H7 (cell line): ENCODE measurements around the gene SIGLEC14. TPM values are rescaled to one million over a fixed set of nuclear protein-coding genes. Genes with fewer than 3 reads are reported as not detected.
"Not testable (repeated sequence)": the region's sequence is repeated elsewhere in the genome, so short reads cannot be mapped to it uniquely, and the experiment has no call there.

ENCODE experiments used
- DNase-seq: peaks from one replicate; pipeline ENCODE4 v3.0.0; 2012
- H3K27me3 ChIP-seq: 2 replicates; pipeline ENCODE4 v1.6.0; 2011; ENCODE audit warnings: mild to moderate bottlenecking, low read length; ENCODE audit not compliant: control insufficient read depth, insufficient read depth
- H3K36me3 ChIP-seq: replicated peaks from 2 replicates; pipeline ENCODE4 v1.5.1; 2011; ENCODE audit warnings: low read length; ENCODE audit not compliant: control insufficient read depth, insufficient read depth
- H3K4me3 ChIP-seq: 2 replicates; pipeline ENCODE4 v1.5.1; 2011; ENCODE audit warnings: low read depth, mild to moderate bottlenecking, control low read depth, low read length, moderate library complexity; ENCODE audit not compliant: insufficient read depth
- total RNA-seq: library from RNA; depleted of rRNA; stranded (reverse); fragments of >200 nt; shearing (Covaris generic); gene quantifications from 2 replicates; pipeline ENCODE4 v1.2.3, GENCODE V29; 2014

The SIGLEC14 gene
- total RNA-seq, 1 experiment from 2014 or later, result not detected

GRCh38 chr19:51651216-51651846 is 4.7 kb upstream of the SIGLEC14 start:
- no peaks in the 10 kb centered on the region for H3K27me3 ChIP-seq
- no peak for DNase-seq
- H3K36me3 ChIP-seq, result no peaks in the 10 kb centered on the region
- H3K4me3 ChIP-seq, result no peak overlapping the region

GRCh38 chr19:51647318-51647717 is 693 bp upstream of the SIGLEC14 start:
- Histone ChIP-seq H3K4me3 (no peak overlapping the region), H3K27me3 (no peaks in the 10 kb centered on the region; the same call in 1 of the 2 replicates), H3K36me3 (no peaks in the 10 kb centered on the region)
- no peak for DNase-seq

DNA sequence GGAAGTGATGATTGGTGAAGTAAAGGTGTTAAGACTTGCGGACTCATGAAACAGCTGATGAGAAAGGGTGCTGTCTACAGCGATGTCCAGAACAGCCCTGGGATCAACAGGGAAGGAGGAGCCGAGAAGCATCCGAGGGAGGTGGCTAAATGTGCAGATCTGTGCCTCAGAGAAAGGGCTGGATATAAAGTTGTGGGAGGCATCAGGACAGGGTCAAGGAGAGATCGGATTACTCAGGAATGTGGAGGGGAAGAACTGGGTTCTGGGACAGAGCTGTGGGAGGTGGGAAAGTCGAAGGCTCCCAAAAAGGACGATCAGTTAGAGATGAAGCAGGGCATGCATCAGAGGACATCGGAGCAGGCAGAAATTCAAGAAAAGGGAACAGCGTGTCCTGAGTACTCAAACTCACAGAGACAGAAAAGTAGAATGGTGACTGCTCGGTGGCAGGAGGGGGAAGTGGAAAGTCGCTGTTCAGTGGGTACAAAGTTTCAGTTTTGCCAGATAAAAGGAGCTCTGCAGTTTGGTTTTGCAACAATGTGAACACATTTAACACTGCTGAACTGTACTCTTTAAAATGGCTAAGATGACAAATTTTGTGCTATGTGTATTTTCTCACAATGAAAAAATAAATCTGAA is 1.9 kb downstream of the SIGLEC14 start:
- DNase-seq, result no peak
- Histone ChIP-seq H3K27me3 (no peaks in the 10 kb centered on the region; the same call in 1 of the 2 replicates), H3K4me3 (no peak overlapping the region), H3K36me3 (no peaks in the 10 kb centered on the region)

GRCh38 chr19:51641648-51642047 is 5.0 kb downstream of the SIGLEC14 start:
- Histone ChIP-seq H3K27me3 (no peaks in the 10 kb centered on the region; the same call in 1 of the 2 replicates), H3K4me3 (no peak overlapping the region), H3K36me3 (no peaks in the 10 kb centered on the region)
- DNase-seq, result no peak

- no peaks in the 10 kb centered on the region; the same call in 1 of the 2 replicates for H3K27me3 ChIP-seq
- no peak overlapping the region for H3K4me3 ChIP-seq
- H3K36me3 ChIP-seq, result no peaks in the 10 kb centered on the region
- DNase-seq, result no peak
These were observed 6.2 kb downstream of the SIGLEC14 start for GRCh38 chr19:51640386-51640785.

GRCh38 chr19:51639916-51640315 is 6.7 kb downstream of the SIGLEC14 start:
- H3K27me3 ChIP-seq, result no peaks in the 10 kb centered on the region
- no peak for DNase-seq
- no peak overlapping the region for H3K4me3 ChIP-seq
- H3K36me3 ChIP-seq, result no peaks in the 10 kb centered on the region

- H3K4me3 ChIP-seq, result no peak overlapping the region
- no peaks in the 10 kb centered on the region for H3K36me3 ChIP-seq
- no peaks in the 10 kb centered on the region for H3K27me3 ChIP-seq
- peak; percentile 64 for DNase-seq
These were observed 9.2 kb downstream of the SIGLEC14 start for GRCh38 chr19:51637362-51637978.

DNA sequence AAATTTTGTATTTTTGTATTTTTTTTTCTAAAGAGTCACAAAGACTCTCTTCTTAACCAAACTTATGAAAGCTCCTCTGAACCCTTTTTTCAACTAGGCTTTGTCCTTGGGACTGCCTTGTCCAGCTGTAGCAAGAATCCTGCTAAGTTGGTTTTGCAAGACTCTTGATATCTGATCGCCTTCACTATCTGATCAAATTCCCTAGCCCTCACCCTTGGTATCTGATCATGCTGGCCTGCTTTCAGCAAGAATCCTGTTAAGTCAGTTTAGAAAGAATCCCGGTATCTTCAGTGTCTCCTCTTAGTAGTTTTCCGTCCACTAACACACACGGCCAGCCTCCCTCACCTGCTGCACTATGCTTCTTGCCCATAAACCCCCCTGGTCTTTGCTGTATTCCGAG is 14.5 kb downstream of the SIGLEC14 start:
- Histone ChIP-seq H3K27me3 (no peaks in the 10 kb centered on the region), H3K4me3 (no peak overlapping the region), H3K36me3 (no peaks in the 10 kb centered on the region)
- DNase-seq, result no peak

GRCh38 chr19:51630315-51630714 is 16.3 kb downstream of the SIGLEC14 start, which contains the start of gene SIGLEC5:
Gene SIGLEC5 (minus strand): TSS chr19:51630401. CDS start chr19:51630335, 66 bp downstream.
- not testable (repeated sequence) for H3K27me3 ChIP-seq, H3K4me3 ChIP-seq, H3K36me3 ChIP-seq, DNase-seq

GRCh38 chr19:51628153-51628939 is 18.3 kb downstream of the SIGLEC14 start:
- no peak overlapping the region for H3K4me3 ChIP-seq

DNA sequence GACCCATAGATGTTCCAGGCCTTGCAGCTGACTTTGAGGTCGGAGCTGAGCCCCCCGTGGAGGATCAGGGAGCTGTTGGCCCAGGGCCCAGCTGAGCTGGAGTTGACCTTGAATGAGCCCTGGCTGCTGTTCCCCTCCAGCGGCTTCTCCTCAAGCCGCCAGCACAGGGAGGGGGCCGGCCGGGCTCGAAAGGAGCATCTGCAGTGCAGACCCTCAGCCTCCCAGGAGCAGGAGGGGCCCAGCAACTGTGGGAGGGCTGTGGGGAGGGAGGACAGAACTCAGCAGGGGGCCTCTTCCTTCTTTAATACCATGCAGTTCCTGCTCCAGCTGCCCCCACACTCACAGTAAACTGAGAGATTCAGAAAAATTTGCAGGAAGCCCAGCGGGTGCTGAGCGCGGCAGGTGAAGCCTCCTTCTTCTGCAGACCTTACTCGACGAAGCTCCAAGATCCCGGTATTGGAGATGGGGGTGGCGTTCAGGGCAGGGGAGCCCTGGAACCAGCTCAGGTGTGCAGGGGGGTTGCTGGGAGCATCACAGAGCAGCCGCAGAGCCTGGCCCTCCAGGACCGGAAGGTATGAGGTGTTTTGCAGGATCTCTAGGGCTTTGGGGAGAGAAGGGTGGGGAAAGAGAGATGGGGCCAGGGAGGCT is 19.0 kb downstream of the SIGLEC14 start:
- DNase-seq, result no peak
- Histone ChIP-seq H3K4me3 (no peak overlapping the region), H3K27me3 (no peaks in the 10 kb centered on the region), H3K36me3 (no peaks in the 10 kb centered on the region)

More at GRCh38 chr19:51628153-51628939, 18.3 kb downstream of the SIGLEC14 start:
- Histone ChIP-seq H3K36me3 (no peaks in the 10 kb centered on the region), H3K27me3 (no peaks in the 10 kb centered on the region)
- no peak for DNase-seq

DNA sequence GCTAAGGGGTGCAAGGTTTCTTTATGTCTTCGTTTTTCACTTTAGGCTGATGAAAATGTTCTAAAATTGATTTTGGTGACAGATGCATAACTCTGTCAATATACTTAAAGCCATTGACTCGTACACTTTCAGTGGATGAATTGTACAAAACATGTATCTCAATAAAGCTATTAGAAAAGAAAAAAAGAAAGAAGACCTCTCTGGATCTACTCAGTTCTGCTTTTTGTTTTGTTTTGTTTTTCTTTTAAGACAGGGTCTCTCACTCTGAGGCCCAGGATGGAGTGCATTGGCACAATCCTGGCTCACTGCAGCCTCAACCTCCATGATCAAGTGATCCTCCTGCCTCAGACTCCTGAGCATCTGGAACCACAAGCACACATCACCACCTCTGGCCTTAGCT is 19.9 kb downstream of the SIGLEC14 start:
- H3K4me3 ChIP-seq, result no peak overlapping the region
- no peak for DNase-seq
- no peaks in the 10 kb centered on the region for H3K36me3 ChIP-seq
- no peaks in the 10 kb centered on the region for H3K27me3 ChIP-seq

DNA sequence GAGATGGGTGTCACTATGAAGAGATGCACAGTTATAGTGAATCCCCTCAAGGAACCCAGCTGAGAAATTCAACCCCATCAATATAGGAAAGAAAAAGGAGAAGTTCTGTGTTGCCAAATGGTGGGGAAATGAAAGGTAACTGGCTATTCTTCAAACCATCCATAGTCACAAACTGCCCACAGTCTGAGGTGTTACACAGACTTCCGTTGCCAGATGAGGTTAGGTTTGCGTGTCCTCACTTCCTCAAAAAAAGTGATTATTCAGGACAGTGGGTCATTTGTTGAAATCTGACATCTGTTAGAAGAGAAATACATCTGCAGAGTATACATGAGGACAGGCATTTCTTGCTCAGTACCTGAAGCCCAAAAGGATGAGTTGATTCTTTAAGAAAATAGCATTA is 25.4 kb downstream of the SIGLEC14 start:
- DNase-seq, result no peak
- Histone ChIP-seq H3K4me3 (no peak overlapping the region), H3K27me3 (no peaks in the 10 kb centered on the region), H3K36me3 (no peaks in the 10 kb centered on the region)

DNA sequence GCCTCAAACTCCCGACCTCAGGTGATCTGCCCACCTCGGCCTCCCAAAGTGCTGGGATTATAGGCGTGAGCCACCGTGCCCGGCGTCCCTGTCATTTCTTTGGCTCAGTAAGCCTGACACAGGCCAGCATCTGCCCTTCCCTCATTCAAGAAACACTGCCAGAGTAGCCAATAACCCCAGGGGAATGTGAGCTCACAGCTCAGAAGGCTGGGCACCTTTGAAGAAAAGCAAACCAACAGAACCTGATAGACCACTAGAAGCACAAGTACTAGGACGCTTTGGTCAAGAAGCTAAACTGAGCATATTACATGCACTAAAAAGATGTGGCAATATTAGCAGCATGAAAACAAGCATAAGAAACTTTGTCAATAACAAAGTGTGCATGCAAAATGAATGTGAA is 30.6 kb downstream of the SIGLEC14 start:
- Histone ChIP-seq H3K36me3 (no peaks in the 10 kb centered on the region), H3K4me3 (no peak overlapping the region), H3K27me3 (no peaks in the 10 kb centered on the region)
- no peak for DNase-seq
